Heart left ventricle (tissue), 16 donors: ENCODE measurements around the gene SLC22A23. TPM values are rescaled to one million over a fixed set of nuclear protein-coding genes. Genes with fewer than 3 reads are reported as not detected.
A peak's percentile ranks its signal among the peaks of the same experiment; 100 is the strongest.

ENCODE experiments used
- ATAC-seq, 4 donors: fragments of 200-7000 bp; cut with Tn5 transposase; one replicate each; pipeline ENCODE4 v1.9.1; 2020 to 2022; ENCODE audit warnings: moderate library complexity in 4 of 4, mild to moderate bottlenecking in 3 of 4, moderate number of reproducible peaks in 1 of 4
- DNase-seq, 5 donors: peaks; one replicate each; pipeline ENCODE4 v3.0.0-alpha.2; 2020
- H3K27ac ChIP-seq, 12 donors: fragments of 200-600 bp; sonication (generic) in 4 of 12; one replicate each; pipeline versions ENCODE4 v1.5.0 to v1.8.0; 2016 to 2022; ENCODE audit warnings: mild to moderate bottlenecking in 2 of 12
- H3K27me3 ChIP-seq, 9 donors: fragments of 200-600 bp; sonication (generic) in 2 of 9; one replicate each; pipeline versions ENCODE4 v1.5.1 to v1.8.0; 2016 to 2022; ENCODE audit warnings: mild to moderate bottlenecking in 3 of 9
- H3K36me3 ChIP-seq, 9 donors: fragments of 200-600 bp; sonication (generic) in 2 of 9; one replicate each; pipeline versions ENCODE4 v1.5.0 to v1.8.0; 2018 to 2022; ENCODE audit warnings: mild to moderate bottlenecking in 2 of 9
- H3K4me1 ChIP-seq, 12 donors: fragments of 200-600 bp; sonication (generic) in 4 of 12; one replicate each; pipeline versions ENCODE4 v1.5.0 to v1.8.0; 2016 to 2022; ENCODE audit warnings: mild to moderate bottlenecking in 3 of 12
- H3K4me3 ChIP-seq, 12 donors: fragments of 200-600 bp; sonication (generic) in 4 of 12; one replicate each; pipeline versions ENCODE4 v1.5.0 to v1.8.0; 2017 to 2022; ENCODE audit warnings: mild to moderate bottlenecking in 9 of 12, moderate library complexity in 4 of 12
- H3K9me3 ChIP-seq, 12 donors: fragments of 200-600 bp; sonication (generic) in 4 of 12; one replicate each; pipeline versions ENCODE4 v1.5.0 to v1.8.0; 2016 to 2022; ENCODE audit warnings: mild to moderate bottlenecking in 1 of 12
- CTCF ChIP-seq, 12 donors: fragments of 200-600 bp; sonication (generic) in 4 of 12; IDR thresholded peaks; one replicate each; pipeline versions ENCODE4 v1.5.0 to v1.8.0; 2018 to 2022; ENCODE audit warnings: antibody characterized with exemption in 12 of 12, mild to moderate bottlenecking in 5 of 12
- POLR2A ChIP-seq, 2 donors: fragments of 450-650 bp; IDR thresholded peaks; one replicate each; pipeline ENCODE4 v1.6.1; 2017; ENCODE audit warnings: antibody characterized with exemption in 2 of 2, mild to moderate bottlenecking in 2 of 2, moderate library complexity in 2 of 2
- WGBS, 4 donors: extraction: QIAGEN DNeasy Blood & Tissue Kit in 2 of 4; methylation state at CpG; one replicate each; pipeline versions ENCODE4 v1.1.5 to v1.1.7; 2013 to 2018; 5-methylcytosine and 5-hydroxymethylcytosine counted together
- intact Hi-C, 10 donors: fragments of 100-400 bp; cut with DNase I; formaldehyde crosslinking; loops; one replicate each; pipeline versions ENCODE4 v1.11.1 to v1.14.2; 2022
- polyA plus RNA-seq, 2 donors: library from polyadenylated mRNA; stranded (reverse); fragments of 200-250 nt; gene quantifications; one replicate each; pipeline ENCODE4 v1.2.3, GENCODE V29; 2013
- total RNA-seq, 9 donors: library from RNA; depleted of rRNA in 2 of 9; stranded (reverse); fragments of >200 nt in 2 of 9; fragmentation: NEBNext Ultra II Directional in 3 of 9; extraction: Animal tissue kit (Norgen Biotek cat#: 25700) in 3 of 9; gene quantifications; one replicate each; pipeline versions ENCODE4 v1.1.0 to v1.2.4, GENCODE V29; 2016 to 2023
- donor health status: ischemic (EF 13 %, LVEDD 7.1; RV severe dilation, severe dysfunction).
- donor health status: healthy with polysubstance abuse.
- donor health status: DM: no; HTN: yes; CAD: no.
- donor health status: DM: no; HTN: no; CAD: no.
- donor health status: ischemic (EF 25% LVEDD 6.9; RV normal size, moderate dysfunction).
- donor health status: ischemic (EF 25% LVEDD 5.7; RV mildly dilated, moderate dysfunction).
- donor health status: healthy.
- donor health status: DM: yes; HTN: yes; CAD: no.
- donor health status: ischemic (EF 35%, LVEDD 5.7; RV mildly dilated, moderate dysfunction).
- donor health status: nonischemic (EF 11% LVEDD 7.7; RV severe dilation, severe dysfunction).
- donor health status: DM: yes; HTN: yes; CAD: no.
- donor health status: PGD.
- donor health status: ischemic (EF 29% LVEDD 5.4; RV normal size, mild dysfunction).
- donor health status: nonischemic (EF 23%, LVEDD 6.1; RV moderate dilation, normal function).

Gene SLC22A23
- total and polyA plus RNA-seq, 11 donors, result 2.9 to 12.4 (median 5.2) TPM

DNA sequence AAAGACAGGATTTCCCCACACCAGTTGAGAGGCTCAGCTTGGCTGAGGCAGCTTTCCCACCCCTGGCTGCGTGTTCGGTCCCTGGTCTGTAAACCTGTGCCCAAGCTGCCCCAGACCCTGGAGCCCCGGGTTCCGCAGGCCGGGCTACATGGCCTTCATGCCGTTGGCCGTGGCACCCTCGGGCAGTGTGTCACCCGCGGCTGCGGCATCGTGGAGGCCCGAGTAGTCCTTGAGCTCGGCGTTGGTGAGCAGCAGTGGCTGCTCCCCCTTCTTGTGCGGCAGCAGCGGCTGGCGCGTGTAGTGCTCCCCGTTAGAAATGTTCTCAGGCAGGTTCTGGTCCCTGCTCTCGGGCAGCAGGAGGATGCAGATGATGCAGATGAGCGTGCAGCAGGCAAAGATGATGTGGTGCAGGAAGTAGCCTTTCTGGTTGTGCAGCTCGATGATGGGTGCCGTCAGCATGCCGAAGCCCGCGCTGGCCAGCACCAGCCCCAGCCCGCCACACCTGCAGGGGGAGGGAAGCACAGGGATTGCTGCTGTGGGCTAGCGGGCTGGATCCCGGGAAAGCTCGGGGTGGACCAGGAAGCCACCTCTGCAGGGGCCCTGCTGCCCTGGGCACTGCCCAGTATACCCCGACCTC, 183.8 kb downstream of the SLC22A23 start:
- Histone ChIP-seq H3K9me3 (no peaks in the 10 kb centered on the region), H3K27ac (no peak overlapping the region), H3K4me3 (no peak overlapping the region), H3K27me3 (no peaks in the 10 kb centered on the region), H3K36me3 (peaks cover 0 to 52% (median 45%) of the 10 kb centered on the region in 9 donors), H3K4me1 (no peaks in the 10 kb centered on the region)
- ATAC-seq, result no peak
- TF ChIP-seq CTCF (IDR thresholded peaks at IDR 0.05) (no peak), POLR2A (IDR thresholded peaks at IDR 0.05) (no peak)
- 91 to 94% (median 93%) methylated on average over 32 of the region's 32 CpGs for WGBS, 4 donors
- intact Hi-C loops, result loop anchor here in 5 of 10 donors (10.0 kb wide), 5 partner anchors 572 to 882 kb away; partner anchors contain the start of gene FAM50B (in 1 of the 5)
- DNase-seq, result peak in 1 of 5 donors; percentile 3

DNA sequence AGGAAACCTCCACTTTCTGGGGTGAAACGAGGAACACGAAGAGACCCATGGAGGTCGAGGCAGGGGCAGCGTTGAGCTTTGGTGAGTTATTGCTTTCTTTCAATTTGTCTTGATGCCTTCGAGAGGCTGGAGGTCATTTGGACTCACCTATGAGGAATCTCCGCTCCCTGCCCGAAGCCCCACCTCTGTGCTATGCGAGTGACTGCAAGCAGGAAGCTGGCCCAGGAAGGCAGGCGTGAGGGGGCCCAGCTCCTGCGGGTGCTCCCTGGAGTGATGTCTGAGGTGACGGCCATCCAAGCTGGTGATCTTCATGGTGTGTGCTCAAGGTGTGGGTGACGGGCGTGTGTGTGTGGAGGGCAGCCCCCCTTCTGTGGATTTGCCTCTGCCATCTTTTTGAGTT, 185.1 kb downstream of the SLC22A23 start:
- H3K27ac ChIP-seq, result no peak overlapping the region
- WGBS, 4 donors, result 84 to 93% (median 90%) methylated on average over 13 of the region's 13 CpGs
- H3K4me3 ChIP-seq, result no peak overlapping the region
- H3K4me1 ChIP-seq, result no peaks in the 10 kb centered on the region
- intact Hi-C loops, result loop anchor here in 5 of 10 donors (10.0 kb wide), 5 partner anchors 573 to 883 kb away; partner anchors contain the start of gene FAM50B (in 1 of the 5)
- peaks cover 0 to 58% (median 48%) of the 10 kb centered on the region in 9 donors for H3K36me3 ChIP-seq
- no peaks in the 10 kb centered on the region for H3K9me3 ChIP-seq
- H3K27me3 ChIP-seq, result no peaks in the 10 kb centered on the region
- TF ChIP-seq CTCF (IDR thresholded peaks at IDR 0.05) (no peak), POLR2A (IDR thresholded peaks at IDR 0.05) (no peak)
- DNase-seq, result no peak
- no peak for ATAC-seq

- intact Hi-C loops, result loop anchor here in 5 of 10 donors (10.0 kb wide), 5 partner anchors 575 to 885 kb away; partner anchors contain the start of gene FAM50B (in 1 of the 5)
- H3K36me3 ChIP-seq, result peaks cover 0 to 61% (median 48%) of the 10 kb centered on the region in 9 donors
- DNase-seq, result no peak
Observed at GRCh38 chr6:3270258-3270657, 186.6 kb downstream of the SLC22A23 start.

More at GRCh38 chr6:3270258-3270657, 186.6 kb downstream of the SLC22A23 start:
- no peaks in the 10 kb centered on the region for H3K27me3 ChIP-seq
- 84 to 88% (median 86%) methylated on average over 15 of the region's 15 CpGs for WGBS, 4 donors
- H3K9me3 ChIP-seq, result no peaks in the 10 kb centered on the region
- no peak overlapping the region for H3K4me3 ChIP-seq
- H3K4me1 ChIP-seq, result no peaks in the 10 kb centered on the region
- H3K27ac ChIP-seq, result no peak overlapping the region
- no peak for TF ChIP-seq POLR2A (IDR thresholded peaks at IDR 0.05)
- TF ChIP-seq CTCF (IDR thresholded peaks at IDR 0.05), result no peak
- ATAC-seq, result peak in 1 of 4 donors; percentile 13
